Natural killer cell (primary cell): ENCODE measurements around the gene PCBD1. TPM values are rescaled to one million over a fixed set of nuclear protein-coding genes. Genes with fewer than 3 reads are reported as not detected.

Experiments used
- ATAC-seq, 3 donors: fragments of 150-1000 bp in 2 of 3; fragments of 200-7000 bp in 1 of 3; cut with Tn5 transposase; 1 replicate in 1 of 3; 2 replicates in 2 of 3; pipeline ENCODE4 v1.10.0; 2021; ENCODE audit warnings: mild to moderate bottlenecking in 2 of 3, moderate library complexity in 2 of 3
- DNase-seq, 2 donors: peaks; one replicate each; pipeline versions ENCODE4 v3.0.0 to v3.0.0-alpha.2; 2013 to 2021; ENCODE audit warnings: mixed read lengths in 1 of 2
- H3K27ac ChIP-seq: one replicate; pipeline ENCODE4 v1.5.1; 2013; ENCODE audit warnings: mild to moderate bottlenecking, low read length
- H3K27me3 ChIP-seq: one replicate; pipeline ENCODE4 v1.6.1; 2013; ENCODE audit warnings: low read length; ENCODE audit not compliant: control insufficient read depth, insufficient read depth
- H3K36me3 ChIP-seq: one replicate; pipeline ENCODE4 v1.6.1; 2013; ENCODE audit warnings: low read length; ENCODE audit not compliant: control insufficient read depth, insufficient read depth
- H3K4me1 ChIP-seq: one replicate; pipeline ENCODE4 v1.6.1; 2013; ENCODE audit warnings: low read length; ENCODE audit not compliant: control insufficient read depth, insufficient read depth
- H3K4me3 ChIP-seq: one replicate; pipeline ENCODE4 v1.5.1; 2013; ENCODE audit warnings: low read length
- H3K9me3 ChIP-seq: one replicate; pipeline ENCODE4 v1.6.1; 2013; ENCODE audit warnings: low read length; ENCODE audit not compliant: control insufficient read depth, insufficient read depth
- H3K27ac Mint-ChIP-seq, 2 donors: one replicate each; pipeline ENCODE4 v1.8.0; 2022; ENCODE audit warnings: mild to moderate bottlenecking in 2 of 2, mixed read lengths in 2 of 2, moderate library complexity in 1 of 2
- H3K27me3 Mint-ChIP-seq, 2 donors: one replicate each; pipeline ENCODE4 v1.8.0; 2022; ENCODE audit warnings: low read depth in 2 of 2, mixed read lengths in 2 of 2
- H3K36me3 Mint-ChIP-seq: one replicate; pipeline ENCODE4 v1.8.0; 2022; ENCODE audit warnings: mixed read lengths
- H3K4me1 Mint-ChIP-seq, 2 donors: one replicate each; pipeline ENCODE4 v1.8.0; 2022; ENCODE audit warnings: mixed read lengths in 2 of 2
- H3K4me3 Mint-ChIP-seq: one replicate; pipeline ENCODE4 v1.8.0; 2022; ENCODE audit warnings: mild to moderate bottlenecking, moderate library complexity, mixed read lengths
- H3K9me3 Mint-ChIP-seq, 2 donors: one replicate each; pipeline ENCODE4 v1.8.0; 2022; ENCODE audit warnings: mixed read lengths in 2 of 2
- WGBS: methylation state at CpG from one replicate; pipeline ENCODE4 v1.1.7; 2013; ENCODE audit warnings: missing lambda C conversion rate; ENCODE audit not compliant: insufficient coverage; 5-methylcytosine and 5-hydroxymethylcytosine counted together
- intact Hi-C: fragments of 100-400 bp; cut with micrococcal nuclease; formaldehyde crosslinking; loops from one replicate; pipeline ENCODE4 v1.14.2; 2022
- total RNA-seq, 4 donors: library from RNA; stranded (reverse); fragments of 120-200 nt in 1 of 4; gene quantifications; one replicate each; pipeline versions ENCODE4 v1.2.3 to v1.2.4, GENCODE V29; 2013 to 2022
- TF ChIP-seq, protein P1 (sequence below): fragments of 200-600 bp; IDR thresholded peaks from one replicate; pipeline ENCODE4 v1.8.0; 2022; ENCODE audit warnings: antibody characterized with exemption

PCBD1 gene
- total RNA-seq, 3 donors from 2014 or later (not counting 1 experiment from before 2014, with no cell fraction given), result 7.2 to 15.3 (median 10.4) TPM

GRCh38 chr10:70932392-70933196 lies 44.2 kb upstream of the PCBD1 start:
- Mint-ChIP-seq H3K36me3 (no peaks in the 10 kb centered on the region), H3K27ac (no peak overlapping the region), H3K27me3 (peaks cover 0 to 2% of the 10 kb centered on the region in 2 donors), H3K9me3 (no peaks in the 10 kb centered on the region), H3K4me1 (no peaks in the 10 kb centered on the region), H3K4me3 (no peak overlapping the region)
- Histone ChIP-seq H3K4me1 (no peaks in the 10 kb centered on the region), H3K36me3 (no peaks in the 10 kb centered on the region), H3K27ac (no peak overlapping the region), H3K27me3 (no peaks in the 10 kb centered on the region), H3K4me3 (no peak overlapping the region), H3K9me3 (no peaks in the 10 kb centered on the region)
- intact Hi-C loops, result no loop called here
- 85% methylated on average over 9 of the region's 9 CpGs for WGBS
- ATAC-seq, result no peak
- no peak for DNase-seq
- TF ChIP-seq, protein P1, sequence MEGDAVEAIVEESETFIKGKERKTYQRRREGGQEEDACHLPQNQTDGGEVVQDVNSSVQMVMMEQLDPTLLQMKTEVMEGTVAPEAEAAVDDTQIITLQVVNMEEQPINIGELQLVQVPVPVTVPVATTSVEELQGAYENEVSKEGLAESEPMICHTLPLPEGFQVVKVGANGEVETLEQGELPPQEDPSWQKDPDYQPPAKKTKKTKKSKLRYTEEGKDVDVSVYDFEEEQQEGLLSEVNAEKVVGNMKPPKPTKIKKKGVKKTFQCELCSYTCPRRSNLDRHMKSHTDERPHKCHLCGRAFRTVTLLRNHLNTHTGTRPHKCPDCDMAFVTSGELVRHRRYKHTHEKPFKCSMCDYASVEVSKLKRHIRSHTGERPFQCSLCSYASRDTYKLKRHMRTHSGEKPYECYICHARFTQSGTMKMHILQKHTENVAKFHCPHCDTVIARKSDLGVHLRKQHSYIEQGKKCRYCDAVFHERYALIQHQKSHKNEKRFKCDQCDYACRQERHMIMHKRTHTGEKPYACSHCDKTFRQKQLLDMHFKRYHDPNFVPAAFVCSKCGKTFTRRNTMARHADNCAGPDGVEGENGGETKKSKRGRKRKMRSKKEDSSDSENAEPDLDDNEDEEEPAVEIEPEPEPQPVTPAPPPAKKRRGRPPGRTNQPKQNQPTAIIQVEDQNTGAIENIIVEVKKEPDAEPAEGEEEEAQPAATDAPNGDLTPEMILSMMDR, result no peak

DNA sequence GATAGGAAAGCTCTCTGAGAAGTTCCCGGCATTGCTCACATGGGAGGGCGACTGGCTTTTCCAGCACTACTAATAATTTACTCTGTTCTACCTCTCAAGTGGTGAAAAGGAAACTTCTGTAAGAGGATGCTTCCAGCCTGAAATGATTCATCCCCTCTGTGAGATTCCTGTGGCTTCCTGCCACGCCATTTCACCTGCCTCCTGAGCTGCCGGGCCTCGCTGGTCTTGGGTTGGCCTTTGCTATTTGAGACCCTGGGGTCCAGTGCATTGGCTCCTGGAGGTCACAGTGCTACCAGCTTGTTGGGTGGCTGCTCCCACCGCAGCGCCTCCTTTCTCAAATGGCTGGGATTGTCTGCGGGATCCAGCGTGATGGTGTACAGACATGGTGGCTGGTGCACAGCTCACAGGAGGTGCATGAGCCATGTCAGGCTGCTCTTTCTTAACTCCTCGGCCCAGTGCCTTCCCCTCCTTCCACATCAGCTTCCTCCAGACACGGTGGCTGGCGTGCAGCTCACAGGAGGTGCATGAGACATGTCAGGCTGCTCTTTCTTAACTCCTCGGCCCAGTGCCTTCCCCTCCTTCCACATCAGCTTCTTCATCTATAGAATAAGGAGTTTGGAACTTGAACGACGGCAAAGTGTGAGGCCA lies 42.9 kb upstream of the PCBD1 start:
- H3K9me3 Mint-ChIP-seq, result no peaks in the 10 kb centered on the region
- Histone ChIP-seq H3K9me3 (no peaks in the 10 kb centered on the region), H3K27me3 (no peaks in the 10 kb centered on the region), H3K4me3 (no peak overlapping the region), H3K36me3 (no peaks in the 10 kb centered on the region), H3K27ac (no peak overlapping the region), H3K4me1 (no peaks in the 10 kb centered on the region)
- H3K27ac Mint-ChIP-seq, result no peak overlapping the region
- H3K4me3 Mint-ChIP-seq, result no peak overlapping the region
- H3K27me3 Mint-ChIP-seq, result no peaks in the 10 kb centered on the region
- intact Hi-C loops, result no loop called here
- ATAC-seq, result no peak
- TF ChIP-seq, protein P1, result no peak
- no peaks in the 10 kb centered on the region for H3K36me3 Mint-ChIP-seq
- no peak for DNase-seq
- no peaks in the 10 kb centered on the region for H3K4me1 Mint-ChIP-seq
- WGBS, result 57% methylated on average over 15 of the region's 15 CpGs

GRCh38 chr10:70930263-70931000 lies 42.1 kb upstream of the PCBD1 start:
- intact Hi-C loops, result no loop called here
- ATAC-seq, result no peak
- Mint-ChIP-seq H3K4me1 (peaks cover 2 to 3% of the 10 kb centered on the region in 2 donors), H3K4me3 (no peak overlapping the region), H3K36me3 (no peaks in the 10 kb centered on the region), H3K27me3 (peaks cover 0 to under 1% of the 10 kb centered on the region in 2 donors), H3K27ac (no peak overlapping the region), H3K9me3 (no peaks in the 10 kb centered on the region)
- 88% methylated on average over 16 of the region's 17 CpGs for WGBS
- TF ChIP-seq, protein P1, result no peak
- no peak overlapping the region for H3K4me3 ChIP-seq
- no peak overlapping the region for H3K27ac ChIP-seq
- no peak for DNase-seq
- H3K9me3 ChIP-seq, result no peaks in the 10 kb centered on the region
- H3K4me1 ChIP-seq, result peaks cover 4% of the 10 kb centered on the region
- H3K36me3 ChIP-seq, result no peaks in the 10 kb centered on the region
- H3K27me3 ChIP-seq, result no peaks in the 10 kb centered on the region
